ENCODE measurements around the gene SNAPC2. TPM values are rescaled to one million over a fixed set of nuclear protein-coding genes. Genes with fewer than 3 reads are reported as not detected.

The SNAPC2 gene
- total and polyA plus RNA-seq, 2 of the 13 experiments (the other 11 are each of a cell fraction or from before 2014, with no cell fraction given), result 10.2 to 12.7 TPM

- TF ChIP-seq SALL1 (CRISPR knock-in tag; IDR thresholded peaks at IDR 0.05), result peak; percentile 43
- TF ChIP-seq ATF2 (CRISPR knock-in tag; IDR thresholded peaks at IDR 0.05), result peak; percentile 68
- TF ChIP-seq ATF1 (CRISPR knock-in tag; IDR thresholded peaks at IDR 0.05), result no peak
- TF ChIP-seq ZMYM2 (CRISPR knock-in tag; IDR thresholded peaks at IDR 0.05), result 0 out of 2 replicates have a peak, but pooled peaks have one; percentile 31
- no peak for TF ChIP-seq TSC22D2 (CRISPR knock-in tag; IDR thresholded peaks at IDR 0.05; ENCODE audit: borderline replicate concordance)
- TF ChIP-seq MBD4 (IDR thresholded peaks at IDR 0.05; ENCODE audit: borderline replicate concordance, low read length), result no peak
- TF ChIP-seq SAP130 (CRISPR knock-in tag; IDR thresholded peaks at IDR 0.05; ENCODE audit: low read depth), result peak; percentile 81
- TF ChIP-seq CTCF (CRISPR knock-in tag; IDR thresholded peaks at IDR 0.05), result peak; percentile 39
- no peak for TF ChIP-seq E2F5 (CRISPR knock-in tag; conservative IDR thresholded peaks at IDR 0.05)
- TF ChIP-seq ZNF318 (CRISPR knock-in tag; IDR thresholded peaks at IDR 0.05), result no peak
- TF ChIP-seq LCORL (IDR thresholded peaks at IDR 0.05), result no peak
- TF ChIP-seq LCORL (CRISPR knock-in tag; IDR thresholded peaks at IDR 0.05), result no peak; the same call in 1 of the 2 replicates
- no peak for TF ChIP-seq SOX6 (IDR thresholded peaks at IDR 0.05)
- TF ChIP-seq SOX6 (CRISPR knock-in tag; IDR thresholded peaks at IDR 0.05), result peak; percentile 15; the same call in 1 of the 2 replicates
- TF ChIP-seq NCOA1 (CRISPR knock-in tag; IDR thresholded peaks at IDR 0.05), result no peak
- no peak for TF ChIP-seq HNRNPUL1 (IDR thresholded peaks at IDR 0.05; ENCODE audit: low read depth, low read length)
- peak; percentile 32; the same call in 1 of the 2 replicates for TF ChIP-seq SALL2 (CRISPR knock-in tag; IDR thresholded peaks at IDR 0.05)
- TF ChIP-seq KAT7 (CRISPR knock-in tag; IDR thresholded peaks at IDR 0.05; ENCODE audit: borderline replicate concordance), result peak; percentile 58; the same call in 1 of the 2 replicates
These were observed 1.3 kb upstream of the SNAPC2 start (continued) for GRCh38 chr19:7918615-7919421.
